ENCODE measurements around the gene USH1C. TPM values are rescaled to one million over a fixed set of nuclear protein-coding genes. Genes with fewer than 3 reads are reported as not detected.

USH1C gene
- total RNA-seq, 4 donors from 2014 or later, result 0.29 to 3.2 TPM; not detected in 2

DNA sequence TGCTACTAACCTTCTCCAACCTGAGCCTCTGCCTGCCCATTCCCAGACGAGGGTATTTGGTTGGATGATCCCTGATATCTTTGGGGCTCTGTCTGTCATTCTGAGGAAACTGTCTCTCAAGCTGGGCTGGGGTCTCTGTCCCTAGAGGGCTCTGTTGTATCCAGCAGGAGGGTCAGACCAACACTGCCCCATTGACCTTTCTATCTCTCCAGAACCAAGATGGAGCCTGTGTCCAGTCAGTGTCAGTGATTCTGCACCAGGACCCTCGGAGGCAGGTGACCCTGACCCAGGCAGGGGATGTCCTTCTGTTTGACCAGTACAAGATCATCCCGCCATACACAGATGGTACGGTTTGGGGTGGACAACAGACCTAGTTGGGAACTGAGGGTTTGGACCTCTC is 24.7 kb upstream of the USH1C start:
- intact Hi-C loops (cut with DNase I; ENCODE audit: low total_unique reads), result no loop called here
- H3K4me3 ChIP-seq (ENCODE audit: low read depth, poor library complexity, severe bottlenecking), result no peak overlapping the region
- TF ChIP-seq, protein P1, sequence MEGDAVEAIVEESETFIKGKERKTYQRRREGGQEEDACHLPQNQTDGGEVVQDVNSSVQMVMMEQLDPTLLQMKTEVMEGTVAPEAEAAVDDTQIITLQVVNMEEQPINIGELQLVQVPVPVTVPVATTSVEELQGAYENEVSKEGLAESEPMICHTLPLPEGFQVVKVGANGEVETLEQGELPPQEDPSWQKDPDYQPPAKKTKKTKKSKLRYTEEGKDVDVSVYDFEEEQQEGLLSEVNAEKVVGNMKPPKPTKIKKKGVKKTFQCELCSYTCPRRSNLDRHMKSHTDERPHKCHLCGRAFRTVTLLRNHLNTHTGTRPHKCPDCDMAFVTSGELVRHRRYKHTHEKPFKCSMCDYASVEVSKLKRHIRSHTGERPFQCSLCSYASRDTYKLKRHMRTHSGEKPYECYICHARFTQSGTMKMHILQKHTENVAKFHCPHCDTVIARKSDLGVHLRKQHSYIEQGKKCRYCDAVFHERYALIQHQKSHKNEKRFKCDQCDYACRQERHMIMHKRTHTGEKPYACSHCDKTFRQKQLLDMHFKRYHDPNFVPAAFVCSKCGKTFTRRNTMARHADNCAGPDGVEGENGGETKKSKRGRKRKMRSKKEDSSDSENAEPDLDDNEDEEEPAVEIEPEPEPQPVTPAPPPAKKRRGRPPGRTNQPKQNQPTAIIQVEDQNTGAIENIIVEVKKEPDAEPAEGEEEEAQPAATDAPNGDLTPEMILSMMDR (IDR thresholded peaks at IDR 0.05), result no peak
- no peak for TF ChIP-seq POLR2A (IDR thresholded peaks at IDR 0.05)
- peak in 1 of 2 donors; percentile 67 for DNase-seq (ENCODE audit: low spot score in 2 of 2)
- WGBS, 2 donors, result 84 to 85% methylated on average over 4 of the region's 4 CpGs

DNA sequence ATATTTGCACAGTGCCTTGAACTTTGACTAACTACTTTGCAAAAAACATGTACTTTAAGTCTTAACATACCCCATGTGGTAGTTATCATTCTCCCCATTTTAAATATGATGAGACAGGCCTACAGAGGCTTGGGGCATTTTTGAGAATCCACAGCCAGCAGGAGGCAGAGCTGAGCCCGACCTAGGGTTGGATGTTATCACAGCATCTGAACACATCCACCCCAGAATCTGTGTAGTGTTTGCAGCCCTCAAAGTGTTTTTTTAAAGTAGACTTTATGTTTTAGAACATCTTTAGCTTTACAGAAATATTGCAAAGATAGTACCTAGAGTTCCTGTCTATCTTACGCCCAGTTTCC is 20.4 kb upstream of the USH1C start:
- no peak for TF ChIP-seq POLR2A (IDR thresholded peaks at IDR 0.05)
- TF ChIP-seq, protein P1 (IDR thresholded peaks at IDR 0.05), result no peak
- 55 to 74% methylated on average over 2 of the region's 2 CpGs for WGBS, 2 donors
- H3K4me3 ChIP-seq (ENCODE audit: low read depth, poor library complexity, severe bottlenecking), result no peak overlapping the region
- DNase-seq (ENCODE audit: low spot score in 2 of 2), result peak in 1 of 2 donors; percentile 6
- intact Hi-C loops (cut with DNase I; ENCODE audit: low total_unique reads), result no loop called here

DNA sequence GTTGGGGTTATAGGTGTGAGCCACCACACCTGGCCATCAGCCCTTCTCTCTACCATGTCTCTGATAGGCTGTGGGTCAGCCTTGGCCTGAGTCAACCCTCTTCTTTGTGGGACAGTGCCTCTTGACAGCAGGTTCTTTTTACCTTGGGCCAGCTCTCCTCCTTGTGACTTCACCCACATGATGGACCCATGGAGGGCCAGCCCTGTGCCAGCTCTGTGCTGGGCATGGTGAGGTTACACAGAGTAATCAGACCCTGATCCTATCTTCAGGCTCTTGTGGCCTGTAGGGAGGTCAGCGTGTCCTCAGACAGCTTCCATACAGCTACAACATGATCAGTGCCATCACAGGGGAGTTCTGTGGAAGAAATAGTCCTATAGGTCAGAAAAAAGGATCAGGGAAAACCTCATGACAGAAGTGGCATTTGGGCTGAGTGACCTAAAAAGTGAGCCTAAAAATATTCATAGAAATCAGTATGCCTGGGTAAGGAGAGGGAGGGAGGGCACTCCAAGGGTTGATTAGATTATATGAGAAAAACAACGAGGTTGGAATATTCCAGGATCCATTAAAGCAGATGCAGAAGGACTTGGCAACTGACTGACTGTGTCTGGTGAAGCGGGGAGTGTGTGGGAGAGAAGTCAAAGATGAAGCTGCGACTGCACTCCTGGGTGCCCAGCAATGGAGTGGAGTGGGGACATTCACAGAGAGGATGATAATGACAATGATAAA is 19.9 kb upstream of the USH1C start:
- TF ChIP-seq, protein P1 (IDR thresholded peaks at IDR 0.05), result no peak
- TF ChIP-seq POLR2A (IDR thresholded peaks at IDR 0.05), result no peak
- intact Hi-C loops (cut with DNase I; ENCODE audit: low total_unique reads), result no loop called here
- H3K4me3 ChIP-seq (ENCODE audit: low read depth, poor library complexity, severe bottlenecking), result no peak overlapping the region
- 82% methylated on average over 4 of the region's 4 CpGs for WGBS, 2 donors
- DNase-seq (ENCODE audit: low spot score in 2 of 2), result peak in 1 of 2 donors; percentile 82

GRCh38 chr11:17563231-17563646 is 19.0 kb upstream of the USH1C start:
- intact Hi-C loops (cut with DNase I; ENCODE audit: low total_unique reads), result no loop called here
- no peak overlapping the region for H3K4me3 ChIP-seq (ENCODE audit: low read depth, poor library complexity, severe bottlenecking)
- TF ChIP-seq, protein P1 (IDR thresholded peaks at IDR 0.05), result no peak
- peak in 1 of 2 donors; percentile 76 for DNase-seq (ENCODE audit: low spot score in 2 of 2)

DNA sequence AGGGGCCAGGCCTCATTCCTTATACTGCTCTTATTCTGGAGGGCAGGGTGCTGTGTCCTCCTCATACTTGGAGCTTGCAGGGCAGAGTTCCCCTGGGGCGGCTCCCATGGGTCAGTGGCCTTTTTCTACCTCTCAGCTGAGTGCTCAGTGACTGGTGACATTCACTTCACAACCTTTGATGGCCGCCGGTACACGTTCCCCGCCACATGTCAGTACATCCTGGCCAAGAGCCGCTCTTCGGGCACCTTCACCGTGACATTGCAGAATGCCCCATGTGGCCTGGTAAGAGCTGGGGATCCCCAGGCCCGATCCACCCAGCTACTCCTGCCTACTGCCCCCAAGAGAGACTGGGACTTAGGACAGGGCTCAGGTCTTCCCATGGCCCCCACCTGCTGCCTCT is 17.3 kb upstream of the USH1C start:
- peak in 1 of 2 donors; percentile 74 for DNase-seq (ENCODE audit: low spot score in 2 of 2)
- TF ChIP-seq POLR2A (IDR thresholded peaks at IDR 0.05), result no peak
- TF ChIP-seq, protein P1 (IDR thresholded peaks at IDR 0.05), result no peak
- no peak overlapping the region for H3K4me3 ChIP-seq (ENCODE audit: low read depth, poor library complexity, severe bottlenecking)
- intact Hi-C loops (cut with DNase I; ENCODE audit: low total_unique reads), result no loop called here
- 95 to 97% methylated on average over 8 to 9 of the region's 9 CpGs for WGBS, 2 donors

DNA sequence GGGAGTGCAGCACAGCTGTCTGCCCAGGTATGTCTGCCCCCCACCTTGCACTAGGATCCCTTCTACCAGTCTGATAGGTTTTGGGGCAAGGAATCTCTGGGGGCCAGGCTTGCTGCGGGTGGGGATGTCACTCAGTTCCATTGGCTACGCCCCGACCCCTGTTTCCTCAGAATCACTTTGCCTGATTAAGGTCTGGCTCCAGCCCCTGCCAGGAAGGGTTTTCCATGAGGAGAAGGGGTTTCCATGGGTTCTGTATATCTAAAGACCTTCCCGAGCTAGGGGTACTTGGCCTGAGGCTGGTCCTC is 16.8 kb upstream of the USH1C start:
- no peak for TF ChIP-seq POLR2A (IDR thresholded peaks at IDR 0.05)
- TF ChIP-seq, protein P1 (IDR thresholded peaks at IDR 0.05), result no peak
- intact Hi-C loops (cut with DNase I; ENCODE audit: low total_unique reads), result no loop called here
- DNase-seq (ENCODE audit: low spot score in 2 of 2), result no peak
- H3K4me3 ChIP-seq (ENCODE audit: low read depth, poor library complexity, severe bottlenecking), result no peak overlapping the region
- 79 to 93% methylated on average over 4 of the region's 4 CpGs for WGBS, 2 donors
